NT2/D1 (cell line): ENCODE measurements around the gene SPPL3.

ENCODE experiments used
- SUZ12 ChIP-seq: IDR thresholded peaks from 2 replicates; pipeline ENCODE4 v1.6.1; 2011; ENCODE audit not compliant: insufficient read length, insufficient read depth; ENCODE audit errors: extremely low read depth
- YY1 ChIP-seq: IDR thresholded peaks from 2 replicates; pipeline ENCODE4 v1.6.1; 2011; ENCODE audit not compliant: insufficient read length, insufficient read depth
- ZNF274 ChIP-seq: IDR thresholded peaks from 2 replicates; pipeline ENCODE4 v1.6.1; 2011; ENCODE audit warnings: mild to moderate bottlenecking, low read depth, low read length

GRCh38 chr12:120724720-120725119 lies 179.4 kb downstream of the SPPL3 start:
- TF ChIP-seq ZNF274 (no peak), YY1 (no peak), SUZ12 (no peak)
